GM18517 (cell line): ENCODE results near the gene IGSF9B.

Experiments
- ATAC-seq: cut with Tn5 transposase; IDR thresholded peaks from one replicate; pipeline ENCODE4 v1.9.1; 2021; ENCODE audit warnings: mild to moderate bottlenecking, moderate library complexity; ENCODE audit not compliant: unreplicated experiment

Gene IGSF9B

DNA sequence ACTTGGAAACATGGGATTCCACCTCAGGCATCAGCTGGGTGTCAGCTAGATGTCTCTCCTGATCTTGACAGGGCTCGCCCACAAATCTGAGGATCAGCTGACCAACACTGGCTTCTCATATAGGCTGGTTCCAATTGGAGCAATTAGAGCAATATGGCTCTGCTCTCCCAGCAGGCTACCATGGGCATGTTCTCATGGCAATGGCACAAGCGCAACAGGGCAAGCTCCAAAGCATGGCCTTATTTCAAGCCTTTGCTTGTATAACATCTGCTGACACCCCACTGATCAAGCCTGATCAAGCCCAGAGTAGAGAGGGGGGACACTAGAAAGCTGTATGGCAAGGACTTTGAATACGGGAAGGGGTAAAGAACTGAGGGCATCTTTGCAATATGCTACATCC, 70.7 kb downstream of the IGSF9B start:
- ATAC-seq = no peak

DNA sequence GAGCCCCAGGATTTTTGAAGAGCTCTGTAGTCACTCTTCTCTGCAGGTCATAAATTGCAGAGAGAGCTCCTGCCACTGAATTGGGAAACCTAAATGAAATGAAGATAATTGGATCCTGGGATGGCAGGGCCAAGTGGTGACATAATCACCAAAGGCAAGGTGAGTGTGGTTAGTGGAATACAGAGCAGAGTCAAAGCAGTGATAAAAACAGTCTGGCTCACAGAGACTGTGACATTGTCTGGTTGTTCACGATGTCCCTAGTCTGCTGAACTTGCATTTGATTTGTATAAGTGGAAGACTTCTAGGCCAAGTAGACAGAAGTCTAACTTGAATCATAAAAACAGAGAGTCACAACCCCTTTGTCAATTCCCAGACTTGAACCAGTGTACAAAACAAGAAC, 84.6 kb downstream of the IGSF9B start:
- no peak for ATAC-seq

DNA sequence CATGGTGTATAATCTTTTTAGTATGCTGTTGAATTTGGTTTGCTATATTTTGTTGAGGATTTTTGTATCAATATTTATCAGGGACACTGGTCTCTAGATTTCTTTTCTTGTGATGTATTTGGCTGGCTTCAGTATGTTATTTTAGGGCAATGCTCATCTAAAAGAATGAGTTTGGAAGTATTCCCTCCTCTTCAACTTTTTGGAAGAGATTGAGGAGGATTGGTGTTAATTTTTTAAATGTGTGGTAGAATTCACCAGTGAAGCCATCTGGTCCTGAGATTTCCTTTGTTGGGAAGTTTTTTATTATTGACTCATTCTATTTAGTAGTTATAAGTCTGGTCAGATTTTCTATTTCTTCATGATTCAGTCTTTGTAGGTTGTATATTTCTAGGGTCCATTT, 89.3 kb downstream of the IGSF9B start:
- no peak for ATAC-seq

DNA sequence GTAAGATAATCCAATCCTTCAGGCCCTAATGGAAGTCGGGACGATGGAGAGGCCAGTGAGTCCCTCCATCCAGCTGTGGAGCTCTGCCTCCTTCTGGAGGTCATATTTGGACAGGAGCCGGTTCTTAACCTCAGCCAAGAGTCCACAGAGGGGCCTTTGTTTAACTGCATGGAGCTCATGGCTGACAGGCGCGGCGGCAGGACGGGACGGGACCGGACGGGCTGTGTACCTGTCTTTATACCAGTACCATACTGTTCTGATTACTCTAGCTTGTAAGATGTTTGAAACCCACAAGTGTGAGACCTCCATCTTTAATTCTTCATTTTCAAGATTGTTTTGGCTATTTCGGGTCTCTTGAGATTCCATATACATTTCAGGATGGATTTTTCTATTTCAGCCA, 91.3 kb downstream of the IGSF9B start:
- no peak for ATAC-seq

DNA sequence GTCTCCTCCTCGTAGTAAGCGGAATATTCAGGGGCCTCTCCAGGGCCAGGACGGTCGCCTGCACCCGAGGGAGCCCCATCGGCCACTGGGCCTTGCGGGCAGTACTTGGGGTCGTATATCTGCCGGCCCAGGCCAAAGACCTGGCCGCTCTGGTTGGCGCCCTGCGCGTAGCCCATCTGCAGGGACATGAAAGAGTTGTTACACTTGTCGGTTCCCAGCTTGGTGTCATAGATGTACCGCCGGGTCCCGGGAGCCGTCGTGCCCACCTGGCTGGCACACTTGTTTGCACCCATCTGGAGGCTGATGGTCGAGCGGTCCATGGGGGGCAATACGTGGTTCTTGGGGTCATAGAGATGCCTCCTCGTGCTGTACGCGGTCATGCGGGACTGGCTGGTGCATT, 92.0 kb downstream of the IGSF9B start:
- ATAC-seq = no peak

DNA sequence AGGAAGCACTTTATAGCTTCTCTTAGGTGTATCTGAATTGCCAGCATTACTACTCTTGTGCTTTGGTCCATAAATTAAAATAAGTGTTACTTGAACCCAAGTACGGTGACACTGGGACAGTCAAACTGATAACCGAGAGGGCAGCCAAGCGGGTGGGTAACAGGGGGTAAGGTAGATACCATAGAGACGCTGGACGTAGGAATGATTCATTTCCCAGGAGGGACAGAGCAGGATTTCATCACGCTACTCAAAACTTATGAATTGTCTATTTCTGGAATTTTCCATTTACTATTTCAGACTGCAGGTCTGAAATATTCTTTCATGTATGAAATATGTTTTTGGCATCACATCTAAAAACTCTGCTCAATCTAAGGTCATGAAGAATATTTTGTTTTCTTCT, 96.6 kb downstream of the IGSF9B start:
- no peak for ATAC-seq
